Panc1 (cell line): ENCODE data around the gene FKTN.

Source experiments
- CTCF ChIP-seq: fragments of 450-650 bp; IDR thresholded peaks from 2 replicates; pipeline ENCODE4 v1.5.1; 2017; ENCODE audit warnings: mild to moderate bottlenecking
- POLR2AphosphoS5 ChIP-seq: IDR thresholded peaks from 2 replicates; pipeline ENCODE4 v1.6.1; 2012; ENCODE audit warnings: mild to moderate bottlenecking, low read depth, low read length, moderate library complexity
- REST ChIP-seq, 2 experiments: IDR thresholded peaks; 2 replicates each; pipeline ENCODE4 v1.6.1; 2011 to 2012; ENCODE audit warnings: low read depth in 2 of 2, control low read depth in 1 of 2, low read length in 1 of 2, mild to moderate bottlenecking in 1 of 2, moderate library complexity in 1 of 2; ENCODE audit not compliant: insufficient read depth in 1 of 2
- SIN3A ChIP-seq: IDR thresholded peaks from 2 replicates; pipeline ENCODE4 v1.6.1; 2012; ENCODE audit warnings: low read depth, mild to moderate bottlenecking, low read length, moderate library complexity, borderline replicate concordance; ENCODE audit not compliant: insufficient read depth

DNA sequence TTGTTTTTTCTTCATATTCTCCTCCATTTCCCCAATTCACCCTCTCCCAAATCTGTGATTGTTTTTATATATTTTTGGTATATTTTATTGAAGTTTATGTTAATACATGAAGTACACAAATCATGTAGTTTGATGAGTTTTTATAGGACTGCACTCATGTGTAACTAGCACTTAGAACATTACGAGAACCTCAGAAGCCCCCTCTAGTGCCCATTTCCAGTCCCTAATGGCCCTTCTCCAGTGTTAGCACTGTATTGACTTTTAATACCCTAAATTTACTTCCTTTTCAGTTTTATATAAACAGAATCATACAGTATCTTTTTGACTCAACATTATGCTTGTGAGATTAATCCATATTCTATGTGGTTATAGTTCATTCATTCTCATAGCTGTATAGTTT, 18.5 kb upstream of the FKTN start:
- no peak for TF ChIP-seq CTCF
- no peak for TF ChIP-seq SIN3A
- TF ChIP-seq REST (IDR thresholded peaks at IDR 0.05; ENCODE audit: insufficient read depth in 1 of 2, low read depth in 2 of 2, low read length in 1 of 2), result no peak
- TF ChIP-seq POLR2AphosphoS5, result no peak
